ACC112 (cell line): ENCODE data around the gene UNG.

Source experiments
- H2AFZ ChIP-seq: fragments of 200-600 bp; sonication (generic); one replicate; pipeline ENCODE4 v1.6.0; 2017; ENCODE audit warnings: antibody characterized with exemption, low read length; ENCODE audit not compliant: unreplicated experiment
- H3K27ac ChIP-seq: fragments of 200-600 bp; sonication (generic); 2 replicates; pipeline ENCODE4 v1.5.1; 2014; ENCODE audit warnings: low read depth, mild to moderate bottlenecking, antibody characterized with exemption, low read length, moderate library complexity
- H3K27me3 ChIP-seq: fragments of 200-600 bp; sonication (generic); 2 replicates; pipeline ENCODE4 v1.6.1; 2014; ENCODE audit warnings: mild to moderate bottlenecking, antibody characterized with exemption, low read length, moderate library complexity, mixed read lengths; ENCODE audit not compliant: insufficient read depth
- H3K36me3 ChIP-seq: fragments of 200-600 bp; sonication (generic); 2 replicates; pipeline ENCODE4 v1.6.1; 2016; ENCODE audit warnings: mild to moderate bottlenecking, antibody characterized with exemption, low read length, moderate library complexity, mixed read lengths; ENCODE audit not compliant: insufficient read depth
- H3K4me1 ChIP-seq: fragments of 200-600 bp; sonication (generic); one replicate; pipeline ENCODE4 v1.6.1; 2016; ENCODE audit warnings: low read length, mixed read lengths; ENCODE audit not compliant: insufficient read depth, unreplicated experiment, control insufficient read depth
- H3K4me3 ChIP-seq: fragments of 200-600 bp; sonication (generic); 2 replicates; pipeline ENCODE4 v1.5.1; 2014; ENCODE audit warnings: mild to moderate bottlenecking, low read depth, low read length
- H3K79me2 ChIP-seq: fragments of 200-600 bp; sonication (generic); one replicate; pipeline ENCODE4 v1.6.0; 2016; ENCODE audit warnings: low read length; ENCODE audit not compliant: control insufficient read depth, unreplicated experiment, insufficient read depth

UNG gene

DNA sequence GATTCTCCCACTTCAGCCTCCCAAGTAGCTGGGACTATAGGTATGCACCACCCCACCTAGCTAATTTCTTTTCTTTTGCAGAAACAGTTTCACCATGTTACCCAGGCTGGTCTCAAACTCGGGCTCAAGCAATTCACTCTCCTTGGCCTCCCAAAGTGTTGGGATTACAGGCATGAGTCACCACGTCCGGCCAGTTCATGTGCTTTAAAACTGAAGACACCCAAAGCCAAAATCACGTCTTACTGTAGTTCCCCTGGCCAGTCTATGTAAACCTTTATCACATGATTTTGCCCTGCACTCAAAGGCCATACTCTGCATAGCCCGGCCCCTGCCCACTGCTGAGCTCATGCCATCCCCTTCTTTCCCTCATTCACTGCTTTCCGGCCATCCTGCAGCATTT is 8.6 kb upstream of the UNG start:
- peaks cover 5% of the 10 kb centered on the region; the same call in 1 of the 2 replicates for H3K36me3 ChIP-seq
- H2AFZ ChIP-seq: no peak overlapping the region
- H3K4me3 ChIP-seq: no peak overlapping the region
- H3K27me3 ChIP-seq: no peaks in the 10 kb centered on the region
- peaks cover 19% of the 10 kb centered on the region for H3K4me1 ChIP-seq
- H3K27ac ChIP-seq: no peak overlapping the region
- peaks cover 17% of the 10 kb centered on the region for H3K79me2 ChIP-seq

DNA sequence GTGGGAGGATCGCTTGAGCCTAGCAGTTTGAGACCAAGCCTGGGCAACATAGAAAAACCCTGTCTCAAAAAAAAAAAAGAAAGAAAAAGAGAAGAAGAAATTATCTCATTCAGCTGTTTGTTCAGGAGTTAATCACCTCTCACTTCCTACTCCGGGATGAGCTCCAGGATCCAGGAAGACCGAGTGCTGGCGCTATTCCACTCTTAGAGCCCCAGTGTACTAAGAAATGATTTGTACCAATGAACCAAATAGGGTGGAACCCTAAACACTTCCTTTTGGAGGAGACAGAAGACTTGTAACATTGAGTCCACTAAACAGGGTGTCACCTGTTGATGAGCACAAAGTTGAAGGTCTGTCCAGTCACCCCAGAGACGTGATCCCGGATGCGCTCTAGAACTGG is 7.7 kb upstream of the UNG start:
- Histone ChIP-seq H3K27ac (no peak overlapping the region), H3K4me1 (peaks cover 20% of the 10 kb centered on the region), H3K79me2 (peaks cover 17% of the 10 kb centered on the region), H3K4me3 (no peak overlapping the region), H3K27me3 (no peaks in the 10 kb centered on the region), H3K36me3 (peaks cover 5% of the 10 kb centered on the region; the same call in 1 of the 2 replicates), H2AFZ (no peak overlapping the region)

DNA sequence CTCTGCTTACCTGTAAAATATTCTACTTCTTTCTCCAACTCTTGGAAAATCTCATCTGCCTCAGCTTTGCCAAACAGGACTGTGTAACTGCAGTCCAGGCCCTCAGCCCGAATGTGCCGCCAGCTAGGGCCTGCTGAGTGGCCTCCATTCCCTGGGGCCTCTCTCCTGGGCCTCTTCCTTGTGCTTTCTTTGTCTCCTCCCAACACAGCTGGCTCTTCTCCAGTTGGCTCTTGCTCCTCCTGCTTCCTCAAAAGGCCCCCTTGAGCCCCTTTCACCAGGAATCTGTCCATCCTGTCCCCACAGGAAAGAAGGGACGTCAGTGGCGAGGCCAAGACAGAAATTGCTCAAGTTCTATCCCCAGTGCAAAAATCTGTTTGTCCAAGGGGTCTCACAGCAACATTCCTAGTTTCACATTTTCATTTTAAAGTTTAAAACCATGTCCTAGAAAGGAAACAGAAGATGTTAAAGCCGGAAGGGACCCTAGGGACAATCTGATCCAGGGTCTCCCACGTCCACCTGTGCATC is 4.8 kb upstream of the UNG start:
- H3K4me1 ChIP-seq: peaks cover 20% of the 10 kb centered on the region
- H3K27ac ChIP-seq: peak overlapping the region; percentile 63; the same call in 1 of the 2 replicates
- peak overlapping the region; percentile 97 for H2AFZ ChIP-seq
- H3K27me3 ChIP-seq: no peaks in the 10 kb centered on the region
- peak overlapping the region; percentile 85 for H3K4me3 ChIP-seq
- peaks cover 17% of the 10 kb centered on the region for H3K79me2 ChIP-seq
- no peaks in the 10 kb centered on the region for H3K36me3 ChIP-seq

DNA sequence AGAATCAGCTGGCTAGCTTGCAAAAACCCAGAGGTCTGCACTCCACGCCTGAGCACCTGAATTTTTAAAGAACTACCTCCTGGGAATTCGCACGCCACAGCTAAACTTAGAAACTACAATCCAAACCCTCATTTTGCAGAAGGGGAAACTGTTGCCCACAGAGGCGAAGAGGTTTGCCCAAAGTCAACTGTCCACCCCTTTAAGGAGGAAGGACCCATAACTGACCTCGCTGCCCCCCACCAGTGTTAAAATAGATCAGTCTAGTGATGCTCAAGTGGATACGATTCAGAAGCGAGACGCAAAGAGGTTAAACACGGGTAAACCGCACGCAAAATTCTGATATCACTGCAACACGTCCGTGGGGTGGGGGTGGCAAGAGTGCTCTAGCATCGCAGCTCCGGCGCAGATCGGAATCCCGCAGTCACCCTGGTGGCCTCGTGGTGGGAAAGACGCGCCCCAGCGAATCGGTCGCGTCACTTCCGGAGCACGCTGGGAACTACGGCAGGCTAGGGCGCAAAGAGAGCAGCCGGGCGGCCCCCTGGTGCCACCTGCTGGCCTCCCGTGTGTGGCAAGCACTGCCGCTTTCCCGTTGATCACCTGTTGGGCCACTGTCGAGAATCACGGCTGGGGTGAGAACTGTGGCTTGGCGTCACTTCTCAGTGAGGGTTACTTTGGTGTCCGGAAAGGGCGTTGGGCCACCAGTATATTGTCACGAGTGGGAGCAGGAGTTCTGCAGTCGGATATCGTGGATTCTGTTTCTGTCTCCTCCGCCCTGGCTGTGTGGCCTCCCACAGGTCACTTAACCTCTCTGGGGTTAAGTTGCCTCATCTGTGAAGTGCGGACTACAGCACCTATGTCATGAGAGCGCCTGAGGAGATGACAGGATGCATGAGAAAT is 4.1 kb upstream of the UNG start, which contains the start of gene ALKBH2:
Gene ALKBH2 (minus strand): TSS at position 451 of the 897 bp plus-strand sequence. CDS start 686 bp downstream, outside the sequence.
- Histone ChIP-seq H3K4me3 (peak within 1 kb of the TSS; percentile 85), H3K27me3 (no peaks in the 10 kb centered on the region), H3K36me3 (no peaks in the 10 kb centered on the region), H3K27ac (peak within 1 kb of the TSS; percentile 63), H3K4me1 (peaks cover 20% of the 10 kb centered on the region), H3K79me2 (peaks cover 17% of the 10 kb centered on the region), H2AFZ (peak within 1 kb of the TSS; percentile 97)

DNA sequence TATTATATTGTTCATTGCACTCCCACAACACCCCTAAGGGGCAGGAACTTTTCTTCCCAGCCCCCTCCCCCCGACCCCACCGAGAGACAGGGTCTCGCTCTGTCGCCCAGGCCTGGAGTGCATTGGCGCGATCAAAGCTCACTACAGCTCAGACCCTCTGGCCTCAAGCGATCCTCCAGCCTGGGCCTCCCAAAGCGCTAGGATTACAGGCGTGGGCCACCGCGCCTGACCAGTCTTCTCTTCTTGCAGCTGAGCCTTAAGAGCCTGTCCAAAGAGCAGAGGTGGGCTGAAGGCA is 310 bp upstream of the UNG start:
- H2AFZ ChIP-seq: peak overlapping the region; percentile 83

DNA sequence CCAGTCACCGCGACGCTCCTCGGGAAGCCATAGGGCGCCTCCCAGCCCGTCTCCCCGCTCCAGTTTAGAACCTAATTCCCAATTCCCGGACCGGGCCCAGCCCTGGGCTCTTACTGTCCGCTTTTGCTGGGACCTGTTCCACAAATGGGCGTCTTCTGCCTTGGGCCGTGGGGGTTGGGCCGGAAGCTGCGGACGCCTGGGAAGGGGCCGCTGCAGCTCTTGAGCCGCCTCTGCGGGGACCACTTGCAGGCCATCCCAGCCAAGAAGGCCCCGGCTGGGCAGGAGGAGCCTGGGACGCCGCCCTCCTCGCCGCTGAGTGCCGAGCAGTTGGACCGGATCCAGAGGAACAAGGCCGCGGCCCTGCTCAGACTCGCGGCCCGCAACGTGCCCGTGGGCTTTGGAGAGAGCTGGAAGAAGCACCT is 797 bp downstream of the UNG start:
- Histone ChIP-seq H3K27me3 (no peaks in the 10 kb centered on the region), H3K27ac (peak overlapping the region; percentile 56), H3K4me1 (peaks cover 17% of the 10 kb centered on the region), H3K36me3 (peaks cover 15% of the 10 kb centered on the region), H3K79me2 (peaks cover 10% of the 10 kb centered on the region), H3K4me3 (peak overlapping the region; percentile 96), H2AFZ (peak overlapping the region; percentile 53)

More for the DNA sequence above, 310 bp upstream of the UNG start:
- no peaks in the 10 kb centered on the region for H3K27me3 ChIP-seq
- no peak overlapping the region for H3K27ac ChIP-seq
- peaks cover 13% of the 10 kb centered on the region for H3K36me3 ChIP-seq
- peaks cover 21% of the 10 kb centered on the region for H3K79me2 ChIP-seq
- peak overlapping the region; percentile 96 for H3K4me3 ChIP-seq
- peaks cover 23% of the 10 kb centered on the region for H3K4me1 ChIP-seq

DNA sequence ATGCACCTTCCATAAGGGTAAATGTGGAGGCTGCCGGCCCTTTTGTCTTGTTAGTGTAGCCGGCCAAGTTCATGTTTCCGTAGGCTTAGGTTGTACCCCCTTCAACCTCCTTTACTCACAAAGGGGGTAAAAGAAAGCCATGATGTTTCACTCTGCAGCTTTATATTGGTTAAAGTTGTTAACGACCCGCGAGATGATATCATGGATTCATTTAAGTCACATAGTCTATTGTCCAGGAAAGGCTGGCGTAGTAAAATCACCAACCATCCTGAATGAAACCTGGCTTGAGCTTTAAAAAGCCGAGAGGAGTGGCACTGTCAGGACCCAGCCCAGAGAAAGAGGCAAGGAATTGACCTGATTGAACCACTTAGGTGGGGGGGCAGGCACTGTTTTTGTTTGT is 1.3 kb downstream of the UNG start:
- peaks cover 16% of the 10 kb centered on the region for H3K36me3 ChIP-seq

DNA sequence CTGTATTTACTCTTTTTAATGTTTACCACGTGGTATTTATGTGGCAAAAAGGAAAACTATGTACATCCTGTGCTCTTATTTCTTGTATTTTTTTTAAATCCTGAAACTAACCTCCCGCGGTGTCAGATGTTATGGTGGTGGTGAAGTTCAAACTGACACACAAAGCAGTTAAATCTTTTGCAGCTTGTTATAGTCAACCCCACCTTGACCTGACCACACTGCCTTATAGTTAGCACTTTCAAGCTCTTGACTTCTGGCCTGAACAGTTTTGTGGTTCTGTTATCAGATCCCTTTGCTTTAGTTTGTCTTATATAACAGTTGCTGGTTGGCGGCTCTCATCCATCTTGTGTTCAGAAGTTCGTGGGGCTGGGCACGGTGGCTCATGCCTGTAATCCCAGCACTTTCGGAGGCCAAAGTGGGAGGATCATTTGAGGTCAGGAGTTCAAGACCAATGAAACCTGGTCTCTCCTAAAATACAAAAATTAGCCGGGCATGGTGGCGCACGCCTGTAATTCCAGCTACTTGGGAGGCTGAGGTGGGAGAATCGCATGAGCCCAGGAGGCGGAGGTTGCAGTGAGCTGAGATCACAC is 2.1 kb downstream of the UNG start:
- H2AFZ ChIP-seq: no peak overlapping the region
- H3K36me3 ChIP-seq: peaks cover 19% of the 10 kb centered on the region
- H3K4me3 ChIP-seq: peak overlapping the region; percentile 96

More for the DNA sequence above, 1.3 kb downstream of the UNG start:
- no peaks in the 10 kb centered on the region for H3K27me3 ChIP-seq
- H3K27ac ChIP-seq: peak overlapping the region; percentile 56
- peak overlapping the region; percentile 96 for H3K4me3 ChIP-seq
- peaks cover 15% of the 10 kb centered on the region for H3K4me1 ChIP-seq
- H2AFZ ChIP-seq: peak overlapping the region; percentile 53
- H3K79me2 ChIP-seq: peaks cover 10% of the 10 kb centered on the region

DNA sequence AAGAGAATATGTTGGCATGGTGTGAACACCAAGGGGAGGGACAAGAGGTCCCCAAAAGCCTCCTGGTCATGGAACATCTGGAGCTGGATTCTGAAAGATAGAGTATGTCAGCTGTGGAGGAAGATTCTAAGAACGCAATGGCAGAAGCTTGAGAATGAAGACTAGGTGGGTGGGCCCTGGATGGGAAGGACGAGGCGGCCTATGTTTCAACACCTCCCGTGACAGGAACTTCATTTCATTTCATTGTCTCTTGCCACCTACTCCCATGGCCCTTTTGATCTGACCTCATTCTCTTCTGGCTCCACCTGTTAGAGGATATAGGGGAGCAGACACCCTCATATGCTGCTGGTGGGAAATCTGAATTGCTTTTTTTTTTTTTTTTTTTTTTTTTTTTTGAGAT is 3.3 kb downstream of the UNG start:
- H2AFZ ChIP-seq: no peak overlapping the region
- peaks cover 23% of the 10 kb centered on the region for H3K36me3 ChIP-seq
- H3K27ac ChIP-seq: no peak overlapping the region
- H3K4me1 ChIP-seq: peaks cover 12% of the 10 kb centered on the region
- H3K4me3 ChIP-seq: no peak overlapping the region
- H3K27me3 ChIP-seq: no peaks in the 10 kb centered on the region
- H3K79me2 ChIP-seq: peaks cover 10% of the 10 kb centered on the region

More for the DNA sequence above, 2.1 kb downstream of the UNG start:
- no peak overlapping the region for H3K27ac ChIP-seq
- H3K27me3 ChIP-seq: no peaks in the 10 kb centered on the region
- H3K79me2 ChIP-seq: peaks cover 10% of the 10 kb centered on the region
- peaks cover 12% of the 10 kb centered on the region for H3K4me1 ChIP-seq

DNA sequence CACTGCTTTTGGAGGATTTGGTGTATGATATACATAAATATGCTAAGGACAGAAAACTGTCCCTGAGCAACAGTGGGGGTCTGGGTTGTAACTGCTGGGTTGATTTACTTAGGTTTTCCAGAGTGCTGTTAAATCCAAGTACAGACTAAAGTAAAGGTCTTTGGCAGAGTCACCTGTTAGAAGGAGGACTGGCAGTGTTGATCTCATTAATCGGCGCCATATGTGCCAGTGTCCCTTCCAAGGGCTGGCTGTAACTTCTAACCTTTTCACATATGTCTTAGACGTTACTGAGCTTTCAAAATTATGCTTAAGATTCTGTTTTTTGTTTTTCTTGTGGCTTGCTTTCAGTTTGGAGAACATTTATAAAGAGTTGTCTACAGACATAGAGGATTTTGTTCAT is 5.1 kb downstream of the UNG start:
- Histone ChIP-seq H3K4me3 (no peak overlapping the region), H2AFZ (no peak overlapping the region), H3K79me2 (peaks cover 10% of the 10 kb centered on the region), H3K36me3 (peaks cover 27% of the 10 kb centered on the region), H3K27me3 (no peaks in the 10 kb centered on the region), H3K4me1 (peaks cover 12% of the 10 kb centered on the region), H3K27ac (peak overlapping the region; percentile 29; the same call in 1 of the 2 replicates)
